OCI-LY3 (cell line): Measurements from ENCODE around the gene SLC5A10.

Experiments used
- H2AFZ ChIP-seq: fragments of 200-600, 300-600 bp; shearing (Covaris generic); 2 replicates; pipeline ENCODE4 v1.6.0; 2014; ENCODE audit warnings: antibody characterized with exemption, low read depth, low read length
- H3K27ac ChIP-seq: fragments of 200-600, 300-600 bp; sonication (generic); 2 replicates; pipeline ENCODE4 v1.5.1; 2014; ENCODE audit warnings: mild to moderate bottlenecking, low read length, moderate library complexity, mixed read lengths
- H3K27me3 ChIP-seq: fragments of 200-600, 300-600 bp; sonication (generic); 2 replicates; pipeline ENCODE4 v1.6.1; 2014; ENCODE audit warnings: low read depth, low read length, mixed read lengths
- H3K36me3 ChIP-seq: fragments of 200-600, 300-600 bp; sonication (generic); replicated peaks from 2 replicates; pipeline ENCODE3; 2014; ENCODE audit warnings: low read depth, low read length, mixed read lengths
- H3K4me1 ChIP-seq: fragments of 300-600, 200-600 bp; sonication (generic); 2 replicates; pipeline ENCODE4 v1.6.1; 2014; ENCODE audit warnings: low read length, mixed read lengths
- H3K4me2 ChIP-seq: fragments of 200-600, 300-600 bp; sonication (generic); 2 replicates; pipeline ENCODE4 v1.6.1; 2014; ENCODE audit warnings: low read length, mixed read lengths
- H3K4me3 ChIP-seq: fragments of 300-600, 200-600 bp; sonication (generic); 2 replicates; pipeline ENCODE4 v1.5.1; 2014; ENCODE audit warnings: antibody characterized with exemption, mild to moderate bottlenecking, low read length, moderate library complexity
- H3K79me2 ChIP-seq: fragments of 300-600, 200-600 bp; shearing (Covaris generic); 2 replicates; pipeline ENCODE4 v1.6.1; 2014; ENCODE audit warnings: mild to moderate bottlenecking, low read length, mixed read lengths
- H3K9ac ChIP-seq: fragments of 300-600, 200-600 bp; shearing (Covaris generic); 2 replicates; pipeline ENCODE4 v1.6.0; 2014; ENCODE audit warnings: mild to moderate bottlenecking, low read length, moderate library complexity
- H3K9me3 ChIP-seq: fragments of 200-600, 300-600 bp; shearing (Covaris generic); 2 replicates; pipeline ENCODE4 v1.6.1; 2014; ENCODE audit warnings: low read length, mixed read lengths; ENCODE audit not compliant: insufficient read depth
- H4K20me1 ChIP-seq: fragments of 200-600, 300-600 bp; sonication (generic); 2 replicates; pipeline ENCODE4 v1.6.1; 2016; ENCODE audit warnings: low read length, mixed read lengths; ENCODE audit not compliant: insufficient read depth
- EZH2phosphoT487 ChIP-seq: fragments of 200-600 bp; shearing (Covaris generic); IDR thresholded peaks from 2 replicates; pipeline ENCODE4 v1.6.1; 2018; ENCODE audit warnings: antibody characterized with exemption, mixed run types, low read depth
- TF ChIP-seq, protein P1 (sequence below): fragments of 200-600, 300-600 bp; sonication (generic); IDR thresholded peaks from 2 replicates; pipeline ENCODE4 v1.5.1; 2014; ENCODE audit warnings: antibody characterized with exemption, low read length, low read depth

SLC5A10 gene

DNA sequence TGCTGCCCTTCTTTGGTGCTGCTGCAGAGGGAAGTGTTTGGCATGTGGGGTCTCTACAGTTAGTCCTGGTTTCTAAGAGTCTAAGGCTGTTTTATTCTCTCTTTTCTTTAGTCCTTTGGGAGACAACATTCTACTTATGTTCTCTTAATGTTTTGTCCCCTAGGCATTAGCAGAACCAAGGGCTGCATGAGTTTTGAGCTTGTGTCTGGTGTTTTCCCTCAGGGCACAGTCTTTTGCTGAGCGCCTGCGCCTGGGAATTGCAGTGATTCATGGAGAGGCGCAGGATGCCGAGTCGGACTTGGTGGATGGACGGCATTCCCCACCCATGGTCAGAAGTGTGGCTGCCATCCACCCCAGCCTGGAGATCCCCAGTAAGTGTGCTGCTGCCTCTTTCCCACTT lies 41.1 kb upstream of the SLC5A10 start:
- Histone ChIP-seq H3K4me2 (no peak overlapping the region), H2AFZ (no peak overlapping the region), H3K9me3 (no peaks in the 10 kb centered on the region), H3K79me2 (no peaks in the 10 kb centered on the region), H3K4me1 (peaks cover 5% of the 10 kb centered on the region), H3K9ac (no peak overlapping the region), H3K27ac (no peak overlapping the region), H3K27me3 (no peaks in the 10 kb centered on the region), H4K20me1 (no peaks in the 10 kb centered on the region), H3K36me3 (peaks cover 5% of the 10 kb centered on the region), H3K4me3 (no peak overlapping the region)
- no peak for TF ChIP-seq EZH2phosphoT487
- TF ChIP-seq, protein P1, sequence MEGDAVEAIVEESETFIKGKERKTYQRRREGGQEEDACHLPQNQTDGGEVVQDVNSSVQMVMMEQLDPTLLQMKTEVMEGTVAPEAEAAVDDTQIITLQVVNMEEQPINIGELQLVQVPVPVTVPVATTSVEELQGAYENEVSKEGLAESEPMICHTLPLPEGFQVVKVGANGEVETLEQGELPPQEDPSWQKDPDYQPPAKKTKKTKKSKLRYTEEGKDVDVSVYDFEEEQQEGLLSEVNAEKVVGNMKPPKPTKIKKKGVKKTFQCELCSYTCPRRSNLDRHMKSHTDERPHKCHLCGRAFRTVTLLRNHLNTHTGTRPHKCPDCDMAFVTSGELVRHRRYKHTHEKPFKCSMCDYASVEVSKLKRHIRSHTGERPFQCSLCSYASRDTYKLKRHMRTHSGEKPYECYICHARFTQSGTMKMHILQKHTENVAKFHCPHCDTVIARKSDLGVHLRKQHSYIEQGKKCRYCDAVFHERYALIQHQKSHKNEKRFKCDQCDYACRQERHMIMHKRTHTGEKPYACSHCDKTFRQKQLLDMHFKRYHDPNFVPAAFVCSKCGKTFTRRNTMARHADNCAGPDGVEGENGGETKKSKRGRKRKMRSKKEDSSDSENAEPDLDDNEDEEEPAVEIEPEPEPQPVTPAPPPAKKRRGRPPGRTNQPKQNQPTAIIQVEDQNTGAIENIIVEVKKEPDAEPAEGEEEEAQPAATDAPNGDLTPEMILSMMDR: no peak

GRCh38 chr17:18916816-18917500 lies 35.0 kb upstream of the SLC5A10 start:
- peak overlapping the region; percentile 100 for H3K27ac ChIP-seq
- peaks cover 9% of the 10 kb centered on the region for H3K36me3 ChIP-seq
- H3K27me3 ChIP-seq: no peaks in the 10 kb centered on the region
- no peaks in the 10 kb centered on the region for H4K20me1 ChIP-seq
- TF ChIP-seq, protein P1: no peak
- TF ChIP-seq EZH2phosphoT487: no peak
- no peak overlapping the region for H2AFZ ChIP-seq
- H3K9me3 ChIP-seq: no peaks in the 10 kb centered on the region
- H3K4me1 ChIP-seq: peaks cover 60% of the 10 kb centered on the region
- H3K9ac ChIP-seq: peak overlapping the region; percentile 41; the same call in 1 of the 2 replicates
- H3K4me3 ChIP-seq: no peak overlapping the region
- H3K79me2 ChIP-seq: peaks cover 27% of the 10 kb centered on the region
- H3K4me2 ChIP-seq: peak overlapping the region; percentile 17

DNA sequence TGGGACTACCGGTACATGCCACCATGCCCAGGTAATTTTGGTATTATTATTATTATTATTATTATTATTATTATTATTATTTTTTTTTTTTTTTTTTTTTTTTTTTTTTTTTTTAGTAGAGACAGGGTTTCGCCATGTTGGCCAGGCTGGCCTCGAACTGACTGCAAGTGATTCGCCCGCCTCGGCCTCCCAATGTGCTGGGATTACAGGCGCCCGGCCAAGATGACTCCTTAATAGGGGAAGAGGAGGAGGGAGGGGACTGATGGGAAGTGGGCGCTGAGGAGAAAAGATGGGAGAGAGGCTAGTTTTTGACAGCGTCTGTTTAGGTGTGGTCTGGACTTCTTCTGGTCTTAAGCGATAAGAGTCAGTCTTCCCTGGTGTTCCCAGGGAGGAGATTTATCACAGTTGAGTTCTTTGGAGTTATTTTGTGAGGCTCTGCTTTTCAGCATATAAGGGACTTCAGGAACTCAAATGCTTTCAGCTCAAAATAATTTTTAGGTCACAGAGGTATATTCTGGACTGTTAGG lies 34.4 kb upstream of the SLC5A10 start:
- H3K27ac ChIP-seq: peak overlapping the region; percentile 100
- H3K4me3 ChIP-seq: peak overlapping the region; percentile 33; the same call in 1 of the 2 replicates
- H3K4me2 ChIP-seq: peak overlapping the region; percentile 37
- H3K27me3 ChIP-seq: no peaks in the 10 kb centered on the region
- no peaks in the 10 kb centered on the region for H4K20me1 ChIP-seq
- H3K36me3 ChIP-seq: peaks cover 9% of the 10 kb centered on the region
- peaks cover 61% of the 10 kb centered on the region for H3K4me1 ChIP-seq
- H3K9me3 ChIP-seq: no peaks in the 10 kb centered on the region
- peak overlapping the region; percentile 51 for H3K9ac ChIP-seq
- TF ChIP-seq, protein P1: no peak
- TF ChIP-seq EZH2phosphoT487: no peak
- peaks cover 27% of the 10 kb centered on the region for H3K79me2 ChIP-seq
- H2AFZ ChIP-seq: no peak overlapping the region

DNA sequence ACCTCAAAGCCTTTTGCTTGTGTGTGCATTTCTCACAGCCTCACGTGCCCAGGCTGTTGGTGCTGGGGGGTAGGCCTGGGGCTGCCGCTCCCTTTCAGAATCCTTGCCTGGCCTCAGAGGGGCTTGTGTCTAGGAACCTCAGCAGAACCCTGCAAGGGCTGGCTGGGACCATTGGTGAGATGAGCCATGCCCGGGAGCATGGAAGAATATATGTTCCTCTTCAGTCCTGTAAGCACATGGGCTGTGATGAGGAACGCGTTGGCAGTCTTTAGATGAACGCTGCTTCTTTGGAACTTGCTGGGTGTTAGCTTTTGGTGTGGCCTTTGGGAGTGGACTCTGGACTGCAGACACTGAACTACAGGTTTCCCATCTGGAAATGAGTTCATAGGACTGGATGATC lies 32.0 kb upstream of the SLC5A10 start:
- Histone ChIP-seq H3K9me3 (no peaks in the 10 kb centered on the region), H3K9ac (peak overlapping the region; percentile 70), H3K4me3 (peak overlapping the region; percentile 16; the same call in 1 of the 2 replicates), H3K79me2 (peaks cover 45% of the 10 kb centered on the region), H3K4me2 (peak overlapping the region; percentile 26), H3K36me3 (peaks cover 9% of the 10 kb centered on the region), H3K27ac (peak overlapping the region; percentile 100), H4K20me1 (no peaks in the 10 kb centered on the region), H3K4me1 (peaks cover 78% of the 10 kb centered on the region), H2AFZ (no peak overlapping the region), H3K27me3 (no peaks in the 10 kb centered on the region)
- TF ChIP-seq EZH2phosphoT487: no peak
- TF ChIP-seq, protein P1: no peak
